Measurements from ENCODE around the gene RALBP1. TPM values are rescaled to one million over a fixed set of nuclear protein-coding genes. Genes with fewer than 3 reads are reported as not detected.
A peak's percentile ranks its signal among the peaks of the same experiment; 100 is the strongest.

RALBP1 gene
- total RNA-seq, 3 donors from 2014 or later: 51.1 to 80.3 (median 51.1) TPM

DNA sequence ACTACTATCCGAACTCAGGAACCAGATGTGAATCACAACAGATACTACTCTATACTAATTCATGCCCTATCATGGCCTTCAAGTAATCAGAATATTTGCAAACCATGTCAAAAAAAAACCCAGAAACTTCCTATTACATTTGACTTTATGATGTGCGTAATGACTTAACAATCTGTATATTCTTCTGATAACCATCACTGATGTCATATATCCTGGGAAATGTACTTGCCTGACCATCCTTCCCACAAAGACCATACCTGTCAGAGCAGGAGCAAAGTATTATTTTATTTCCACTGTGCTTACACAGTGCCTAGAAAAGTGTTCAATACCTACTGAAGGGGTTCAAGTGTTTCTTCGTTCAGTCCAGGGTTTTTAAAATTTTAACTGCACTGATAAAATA lies 111.5 kb downstream of the RALBP1 start:
- Histone ChIP-seq H3K36me3 (ENCODE audit: low read depth) (no peaks in the 10 kb centered on the region), H3K4me1 (ENCODE audit: low read depth) (no peaks in the 10 kb centered on the region), H3K9me3 (no peaks in the 10 kb centered on the region), H3K4me3 (no peak overlapping the region)
- ATAC-seq: peak; percentile 21
- DNase-seq: no peak
- TF ChIP-seq, protein P1, sequence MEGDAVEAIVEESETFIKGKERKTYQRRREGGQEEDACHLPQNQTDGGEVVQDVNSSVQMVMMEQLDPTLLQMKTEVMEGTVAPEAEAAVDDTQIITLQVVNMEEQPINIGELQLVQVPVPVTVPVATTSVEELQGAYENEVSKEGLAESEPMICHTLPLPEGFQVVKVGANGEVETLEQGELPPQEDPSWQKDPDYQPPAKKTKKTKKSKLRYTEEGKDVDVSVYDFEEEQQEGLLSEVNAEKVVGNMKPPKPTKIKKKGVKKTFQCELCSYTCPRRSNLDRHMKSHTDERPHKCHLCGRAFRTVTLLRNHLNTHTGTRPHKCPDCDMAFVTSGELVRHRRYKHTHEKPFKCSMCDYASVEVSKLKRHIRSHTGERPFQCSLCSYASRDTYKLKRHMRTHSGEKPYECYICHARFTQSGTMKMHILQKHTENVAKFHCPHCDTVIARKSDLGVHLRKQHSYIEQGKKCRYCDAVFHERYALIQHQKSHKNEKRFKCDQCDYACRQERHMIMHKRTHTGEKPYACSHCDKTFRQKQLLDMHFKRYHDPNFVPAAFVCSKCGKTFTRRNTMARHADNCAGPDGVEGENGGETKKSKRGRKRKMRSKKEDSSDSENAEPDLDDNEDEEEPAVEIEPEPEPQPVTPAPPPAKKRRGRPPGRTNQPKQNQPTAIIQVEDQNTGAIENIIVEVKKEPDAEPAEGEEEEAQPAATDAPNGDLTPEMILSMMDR (IDR thresholded peaks at IDR 0.05): no peak
- intact Hi-C loops (cut with DNase I, micrococcal nuclease): no loop called here

Other genes with a start within 250 kb of the RALBP1 start
- gene TWSG1, start 140.7 kb upstream of the RALBP1 start, total RNA-seq: 10 to 100 TPM; 10.5 to 45.3 (median 17.8) TPM
- gene PPP4R1, start 139.0 kb downstream of the RALBP1 start, total RNA-seq: 100 to 1,000 TPM in 1 of 3 donors, 10 to 100 TPM in 2; 79.6 to 109 (median 81.3) TPM
- 10 to 100 TPM; 12.8 to 58.5 (median 27.4) TPM for gene RAB31, start 232.8 kb downstream of the RALBP1 start, total RNA-seq

All from mucosa of descending colon (tissue), 3 donors.